H9 (cell line): Measurements from ENCODE around the gene CHRNA4. TPM values are rescaled to one million over a fixed set of nuclear protein-coding genes. Genes with fewer than 3 reads are reported as not detected.

Experiments used
- DNase-seq: peaks from one replicate; pipeline ENCODE4 v3.0.0-alpha.2; 2017
- H2AFZ ChIP-seq: one replicate; pipeline ENCODE4 v1.6.1; 2013; ENCODE audit warnings: mild to moderate bottlenecking, low read length, control low read depth, moderate library complexity
- H2AK5ac ChIP-seq: 2 replicates; pipeline ENCODE4 v1.6.1; 2013; ENCODE audit warnings: low read length, control low read depth, mixed read lengths; ENCODE audit not compliant: insufficient read length
- H2BK120ac ChIP-seq: one replicate; pipeline ENCODE4 v1.6.1; 2013; ENCODE audit warnings: low read depth, mild to moderate bottlenecking, low read length, control low read depth, inconsistent platforms; ENCODE audit not compliant: poor library complexity, severe bottlenecking
- H2BK12ac ChIP-seq: 2 replicates; pipeline ENCODE4 v1.6.1; 2013; ENCODE audit warnings: low read length, control low read depth, mixed read lengths, low read depth; ENCODE audit not compliant: insufficient read length
- H2BK15ac ChIP-seq: 2 replicates; pipeline ENCODE4 v1.6.1; 2013; ENCODE audit warnings: low read depth, low read length, control low read depth
- H2BK20ac ChIP-seq: one replicate; pipeline ENCODE4 v1.6.1; 2013; ENCODE audit warnings: low read depth, mild to moderate bottlenecking, low read length, control low read depth, inconsistent platforms; ENCODE audit not compliant: poor library complexity, severe bottlenecking
- H2BK5ac ChIP-seq: 2 replicates; pipeline ENCODE4 v1.6.1; 2013; ENCODE audit warnings: low read length, control low read depth, mixed read lengths; ENCODE audit not compliant: insufficient read length
- H3K14ac ChIP-seq: 2 replicates; pipeline ENCODE4 v1.6.1; 2013; ENCODE audit warnings: low read length, control low read depth; ENCODE audit not compliant: insufficient read depth
- H3K18ac ChIP-seq: 2 replicates; pipeline ENCODE4 v1.6.1; 2013; ENCODE audit warnings: low read depth, mild to moderate bottlenecking, mixed read lengths, low read length, control low read depth; ENCODE audit not compliant: insufficient read length
- H3K23ac ChIP-seq: 2 replicates; pipeline ENCODE4 v1.6.1; 2013; ENCODE audit warnings: low read length, control low read depth, mixed read lengths, low read depth; ENCODE audit not compliant: insufficient read length
- H3K23me2 ChIP-seq: 2 replicates; pipeline ENCODE4 v1.6.1; 2013; ENCODE audit warnings: low read depth, mild to moderate bottlenecking, mixed read lengths, low read length, control low read depth; ENCODE audit not compliant: insufficient read length, poor library complexity, severe bottlenecking
- H3K27ac ChIP-seq: 2 replicates; pipeline ENCODE4 v1.5.1; 2013; ENCODE audit warnings: low read length, control low read depth, mixed read lengths, low read depth; ENCODE audit not compliant: insufficient read length
- H3K27me3 ChIP-seq: 2 replicates; pipeline ENCODE4 v1.6.1; 2013; ENCODE audit warnings: low read length, control low read depth, inconsistent platforms; ENCODE audit not compliant: insufficient read depth
- H3K4ac ChIP-seq: 2 replicates; pipeline ENCODE4 v1.6.1; 2013; ENCODE audit warnings: low read depth, mild to moderate bottlenecking, control low read depth, inconsistent platforms, low read length, moderate library complexity
- H3K4me1 ChIP-seq: 2 replicates; pipeline ENCODE4 v1.6.1; 2013; ENCODE audit warnings: low read length, control low read depth, inconsistent platforms; ENCODE audit not compliant: insufficient read depth
- H3K4me2 ChIP-seq: 2 replicates; pipeline ENCODE4 v1.6.1; 2013; ENCODE audit warnings: low read length, control low read depth, mixed read lengths; ENCODE audit not compliant: insufficient read length, insufficient read depth
- H3K56ac ChIP-seq: 2 replicates; pipeline ENCODE4 v1.6.1; 2013; ENCODE audit warnings: low read depth, mild to moderate bottlenecking, mixed read lengths, low read length, control low read depth; ENCODE audit not compliant: insufficient read length
- H3K79me1 ChIP-seq: 2 replicates; pipeline ENCODE4 v1.6.1; 2013; ENCODE audit warnings: low read depth, mild to moderate bottlenecking, moderate library complexity, low read length, control low read depth, inconsistent platforms; ENCODE audit not compliant: insufficient read depth, poor library complexity, severe bottlenecking
- H3K79me2 ChIP-seq: 2 replicates; pipeline ENCODE4 v1.6.1; 2013; ENCODE audit warnings: low read length, control low read depth, inconsistent platforms; ENCODE audit not compliant: insufficient read depth
- H3K9ac ChIP-seq: 2 replicates; pipeline ENCODE4 v1.6.1; 2013; ENCODE audit warnings: low read length, control low read depth, mixed read lengths; ENCODE audit not compliant: insufficient read length; ENCODE audit errors: extremely low read depth
- H3K9me3 ChIP-seq: one replicate; pipeline ENCODE4 v1.6.1; 2013; ENCODE audit warnings: low read depth, low read length, inconsistent platforms; ENCODE audit not compliant: control insufficient read depth
- H3T11ph ChIP-seq: one replicate; pipeline ENCODE4 v1.6.1; 2013; ENCODE audit warnings: mild to moderate bottlenecking, low read length, control low read depth, inconsistent platforms
- H4K20me1 ChIP-seq: one replicate; pipeline ENCODE4 v1.6.1; 2013; ENCODE audit not compliant: control insufficient read depth, insufficient read length, insufficient read depth
- H4K5ac ChIP-seq: 2 replicates; pipeline ENCODE4 v1.6.1; 2013; ENCODE audit warnings: low read depth, mild to moderate bottlenecking, mixed read lengths, low read length, control low read depth; ENCODE audit not compliant: insufficient read length
- H4K8ac ChIP-seq: replicated peaks from 2 replicates; pipeline ENCODE4 v1.6.1; 2013; ENCODE audit warnings: low read length, control low read depth, mixed read lengths, low read depth; ENCODE audit not compliant: insufficient read length
- H4K91ac ChIP-seq: 2 replicates; pipeline ENCODE4 v1.6.1; 2013; ENCODE audit warnings: low read depth, mild to moderate bottlenecking, moderate library complexity, mixed read lengths, low read length, control low read depth; ENCODE audit not compliant: insufficient read length
- H3K27ac Mint-ChIP-seq, 3 experiments: 2 replicates in 2 of 3; 3 replicates in 1 of 3; pipeline ENCODE4 v1.8.0; 2020 to 2021; ENCODE audit warnings: mixed read lengths in 3 of 3, mild to moderate bottlenecking in 1 of 3, moderate library complexity in 1 of 3
- H3K27me3 Mint-ChIP-seq: 2 replicates; pipeline ENCODE4 v1.8.0; 2021; ENCODE audit warnings: low read depth, mild to moderate bottlenecking, moderate library complexity, mixed read lengths
- H3K36me3 Mint-ChIP-seq, 3 experiments: 2 replicates in 2 of 3; 3 replicates in 1 of 3; pipeline ENCODE4 v1.8.0; 2020 to 2021; ENCODE audit warnings: low read depth in 3 of 3, mixed read lengths in 3 of 3; ENCODE audit not compliant: insufficient read depth in 1 of 3
- H3K4me1 Mint-ChIP-seq, 2 experiments: 2 replicates each; pipeline ENCODE4 v1.8.0; 2020; ENCODE audit warnings: mixed read lengths in 2 of 2
- H3K4me3 Mint-ChIP-seq, 2 experiments: 2 replicates in 1 of 2; 3 replicates in 1 of 2; pipeline ENCODE4 v1.8.0; 2020 to 2021; ENCODE audit warnings: mild to moderate bottlenecking in 2 of 2, mixed read lengths in 2 of 2, moderate library complexity in 1 of 2
- H3K9me3 Mint-ChIP-seq, 2 experiments: 2 replicates in 1 of 2; 3 replicates in 1 of 2; pipeline ENCODE4 v1.8.0; 2020; ENCODE audit warnings: mild to moderate bottlenecking in 2 of 2, mixed read lengths in 2 of 2, moderate library complexity in 1 of 2
- WGBS: extraction: QIAGEN DNeasy Blood & Tissue Kit; methylation state at CpG from one replicate; pipeline ENCODE4 v1.1.7; 2013; ENCODE audit warnings: missing lambda C conversion rate, low lambda C conversion rate, mixed read lengths; ENCODE audit not compliant: insufficient read length; ENCODE audit errors: extremely low coverage; 5-methylcytosine and 5-hydroxymethylcytosine counted together
- total RNA-seq: library from RNA; stranded (reverse); gene quantifications from 2 replicates; pipeline ENCODE4 v1.2.1, GENCODE V29; 2021
- TF ChIP-seq, protein P1 (sequence below): fragments of 200-600 bp; sonication (generic); conservative IDR thresholded peaks from 3 replicates; pipeline ENCODE4 v1.8.0; 2021; ENCODE audit warnings: antibody characterized with exemption, mild to moderate bottlenecking

CHRNA4 gene
- total RNA-seq, 1 experiment from 2014 or later: 2.5 TPM

DNA sequence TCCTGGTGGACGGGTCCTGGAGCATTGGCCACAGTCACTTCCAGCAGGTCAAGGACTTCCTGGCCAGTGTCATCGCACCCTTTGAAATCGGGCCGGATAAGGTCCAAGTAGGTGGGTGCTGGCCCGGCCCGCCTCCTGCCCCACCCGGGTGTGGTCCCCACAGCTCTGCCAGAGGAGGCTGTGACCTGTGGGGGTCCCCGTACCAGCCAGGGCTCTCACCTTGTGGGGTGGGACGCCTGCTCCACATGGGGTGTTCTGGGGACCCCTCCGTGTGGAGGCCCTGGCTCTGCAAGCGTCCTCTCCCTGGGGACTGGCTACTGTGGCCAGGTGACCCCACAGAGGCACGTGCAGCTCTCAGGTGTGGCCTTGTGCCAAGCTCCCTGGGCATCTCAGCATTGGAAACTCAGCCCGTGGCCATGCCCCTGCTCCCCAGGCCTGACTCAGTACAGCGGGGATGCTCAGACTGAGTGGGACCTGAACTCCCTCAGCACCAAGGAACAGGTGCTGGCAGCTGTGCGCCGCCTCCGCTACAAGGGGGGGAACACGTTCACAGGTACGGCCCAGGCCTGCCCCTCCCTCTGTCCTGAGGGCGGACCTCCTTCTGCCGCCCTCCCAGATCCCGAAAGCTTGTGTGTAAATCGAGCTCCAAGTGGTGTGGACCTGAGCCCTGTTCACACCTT lies 53.5 kb downstream of the CHRNA4 start:
- peaks cover 2 to 3% of the 10 kb centered on the region in 2 experiments; a peak in 1 of 5 replicates for H3K9me3 Mint-ChIP-seq

More for the DNA sequence above, 53.5 kb downstream of the CHRNA4 start:
- Histone ChIP-seq H4K91ac (no peak overlapping the region), H4K20me1 (no peaks in the 10 kb centered on the region), H3K79me1 (no peaks in the 10 kb centered on the region), H4K8ac (no peak overlapping the region), H2AFZ (no peak overlapping the region), H3K14ac (no peak overlapping the region), H2BK5ac (no peak overlapping the region), H3T11ph (no peak overlapping the region), H2BK12ac (no peak overlapping the region), H4K5ac (no peak overlapping the region), H3K4ac (no peak overlapping the region), H3K4me1 (no peaks in the 10 kb centered on the region), H2AK5ac (no peak overlapping the region), H3K9ac (no peak overlapping the region), H2BK20ac (no peak overlapping the region), H3K4me2 (no peak overlapping the region), H3K56ac (no peak overlapping the region), H3K79me2 (no peaks in the 10 kb centered on the region), H3K27me3 (no peaks in the 10 kb centered on the region), H3K18ac (no peak overlapping the region), H3K27ac (no peak overlapping the region), H3K9me3 (no peaks in the 10 kb centered on the region), H2BK120ac (no peak overlapping the region), H2BK15ac (no peak overlapping the region), H3K23me2 (no peaks in the 10 kb centered on the region), H3K23ac (no peak overlapping the region)
- Mint-ChIP-seq H3K27me3 (peaks cover 10% of the 10 kb centered on the region), H3K4me3 (no peak overlapping the region), H3K27ac (no peak overlapping the region), H3K4me1 (peaks cover 4% of the 10 kb centered on the region in 2 experiments; a peak in 3 of 4 replicates), H3K36me3 (no peaks in the 10 kb centered on the region)
- no peak for DNase-seq
- no CpG with 5 or more reads among the region's 23 CpGs for WGBS
- TF ChIP-seq, protein P1, sequence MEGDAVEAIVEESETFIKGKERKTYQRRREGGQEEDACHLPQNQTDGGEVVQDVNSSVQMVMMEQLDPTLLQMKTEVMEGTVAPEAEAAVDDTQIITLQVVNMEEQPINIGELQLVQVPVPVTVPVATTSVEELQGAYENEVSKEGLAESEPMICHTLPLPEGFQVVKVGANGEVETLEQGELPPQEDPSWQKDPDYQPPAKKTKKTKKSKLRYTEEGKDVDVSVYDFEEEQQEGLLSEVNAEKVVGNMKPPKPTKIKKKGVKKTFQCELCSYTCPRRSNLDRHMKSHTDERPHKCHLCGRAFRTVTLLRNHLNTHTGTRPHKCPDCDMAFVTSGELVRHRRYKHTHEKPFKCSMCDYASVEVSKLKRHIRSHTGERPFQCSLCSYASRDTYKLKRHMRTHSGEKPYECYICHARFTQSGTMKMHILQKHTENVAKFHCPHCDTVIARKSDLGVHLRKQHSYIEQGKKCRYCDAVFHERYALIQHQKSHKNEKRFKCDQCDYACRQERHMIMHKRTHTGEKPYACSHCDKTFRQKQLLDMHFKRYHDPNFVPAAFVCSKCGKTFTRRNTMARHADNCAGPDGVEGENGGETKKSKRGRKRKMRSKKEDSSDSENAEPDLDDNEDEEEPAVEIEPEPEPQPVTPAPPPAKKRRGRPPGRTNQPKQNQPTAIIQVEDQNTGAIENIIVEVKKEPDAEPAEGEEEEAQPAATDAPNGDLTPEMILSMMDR: no peak
